Calu3 (cell line): ENCODE results near the gene FHAD1. TPM values are rescaled to one million over a fixed set of nuclear protein-coding genes. Genes with fewer than 3 reads are reported as not detected.

Source experiments
- BruUV-seq: library from RNA; stranded (reverse); fragments of 400-500 nt; replicated peaks from 2 replicates; lab custom pipeline; 2021; lab: Mats Ljungman, UMichigan
- CTCF ChIA-PET: fragments of 300-600 bp; sonication (Branson Sonifier 250); formaldehyde crosslinking; loops from one replicate; lab custom pipeline; 2022; ENCODE audit warnings: antibody characterized with exemption; lab: Charles Lee
- DNase-seq: peaks from one replicate; pipeline ENCODE4 v3.0.0; 2022
- H3K27ac Mint-ChIP-seq: one replicate; pipeline ENCODE4 v1.8.0; 2022; ENCODE audit warnings: mixed read lengths; ENCODE audit not compliant: unreplicated experiment
- H3K27me3 Mint-ChIP-seq: one replicate; pipeline ENCODE4 v1.8.0; 2022; ENCODE audit warnings: mixed read lengths; ENCODE audit not compliant: unreplicated experiment
- H3K36me3 Mint-ChIP-seq: one replicate; pipeline ENCODE4 v1.8.0; 2022; ENCODE audit warnings: mild to moderate bottlenecking, moderate library complexity, mixed read lengths; ENCODE audit not compliant: insufficient read depth, unreplicated experiment
- H3K4me1 Mint-ChIP-seq: one replicate; pipeline ENCODE4 v1.8.0; 2022; ENCODE audit warnings: mild to moderate bottlenecking, low read depth, mixed read lengths; ENCODE audit not compliant: unreplicated experiment
- H3K4me3 Mint-ChIP-seq: one replicate; pipeline ENCODE4 v1.8.0; 2022; ENCODE audit warnings: mild to moderate bottlenecking, low read depth, moderate library complexity, mixed read lengths; ENCODE audit not compliant: unreplicated experiment
- H3K9me3 Mint-ChIP-seq: one replicate; pipeline ENCODE4 v1.8.0; 2022; ENCODE audit warnings: low read depth, mixed read lengths; ENCODE audit not compliant: unreplicated experiment
- intact Hi-C: fragments of 100-400 bp; cut with micrococcal nuclease; formaldehyde crosslinking; loops from one replicate; pipeline ENCODE4 v1.10.0; 2022; ENCODE audit not compliant: unreplicated experiment
- total RNA-seq: library from RNA; stranded (reverse); gene quantifications from 2 replicates; pipeline ENCODE4 v1.2.3, GENCODE V29; 2022
- TF ChIP-seq, protein P1 (sequence below): fragments of 200-600 bp; IDR thresholded peaks from one replicate; pipeline ENCODE4 v1.8.0; 2022; ENCODE audit warnings: antibody characterized with exemption; ENCODE audit not compliant: unreplicated experiment

FHAD1 gene
- total RNA-seq, 1 experiment from 2014 or later = 2.7 TPM

GRCh38 chr1:15334995-15335394 lies 88.0 kb downstream of the FHAD1 start:
- no peaks in the 10 kb centered on the region for H3K36me3 Mint-ChIP-seq
- CTCF ChIA-PET = interaction anchor here (1.1 kb wide), 1 partner anchor 11 kb away, joined by 4 read pairs; no protein-coding TSS in a partner anchor
- no peak overlapping the region for H3K4me3 Mint-ChIP-seq
- TF ChIP-seq, protein P1, sequence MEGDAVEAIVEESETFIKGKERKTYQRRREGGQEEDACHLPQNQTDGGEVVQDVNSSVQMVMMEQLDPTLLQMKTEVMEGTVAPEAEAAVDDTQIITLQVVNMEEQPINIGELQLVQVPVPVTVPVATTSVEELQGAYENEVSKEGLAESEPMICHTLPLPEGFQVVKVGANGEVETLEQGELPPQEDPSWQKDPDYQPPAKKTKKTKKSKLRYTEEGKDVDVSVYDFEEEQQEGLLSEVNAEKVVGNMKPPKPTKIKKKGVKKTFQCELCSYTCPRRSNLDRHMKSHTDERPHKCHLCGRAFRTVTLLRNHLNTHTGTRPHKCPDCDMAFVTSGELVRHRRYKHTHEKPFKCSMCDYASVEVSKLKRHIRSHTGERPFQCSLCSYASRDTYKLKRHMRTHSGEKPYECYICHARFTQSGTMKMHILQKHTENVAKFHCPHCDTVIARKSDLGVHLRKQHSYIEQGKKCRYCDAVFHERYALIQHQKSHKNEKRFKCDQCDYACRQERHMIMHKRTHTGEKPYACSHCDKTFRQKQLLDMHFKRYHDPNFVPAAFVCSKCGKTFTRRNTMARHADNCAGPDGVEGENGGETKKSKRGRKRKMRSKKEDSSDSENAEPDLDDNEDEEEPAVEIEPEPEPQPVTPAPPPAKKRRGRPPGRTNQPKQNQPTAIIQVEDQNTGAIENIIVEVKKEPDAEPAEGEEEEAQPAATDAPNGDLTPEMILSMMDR = no peak
- no peak for DNase-seq
- no TSS peak for BruUV-seq
- H3K4me1 Mint-ChIP-seq = peaks cover 21% of the 10 kb centered on the region
- peaks cover 37% of the 10 kb centered on the region for H3K27me3 Mint-ChIP-seq
- H3K27ac Mint-ChIP-seq = no peak overlapping the region
- peaks cover 5% of the 10 kb centered on the region for H3K9me3 Mint-ChIP-seq
- intact Hi-C loops = no loop called here

DNA sequence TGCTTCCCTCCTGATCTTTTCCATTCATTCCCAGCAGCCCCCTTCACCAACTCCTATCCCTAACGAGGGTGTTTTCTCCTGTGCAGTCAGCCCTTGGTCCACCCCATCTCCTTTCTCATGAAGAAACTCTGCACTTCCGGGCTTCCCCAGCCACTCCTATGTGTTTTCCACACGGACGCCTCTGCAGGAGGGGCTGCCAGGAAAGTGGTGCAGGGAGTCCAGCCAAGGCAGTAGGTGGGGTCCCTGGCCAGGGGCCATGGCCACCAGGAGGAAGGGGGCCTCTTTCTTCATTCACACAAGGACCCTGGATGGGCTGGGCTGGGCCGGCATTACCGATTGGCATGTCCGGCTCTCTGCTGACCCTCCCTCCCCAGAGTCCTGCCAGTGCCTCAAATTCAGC lies 89.8 kb downstream of the FHAD1 start:
- DNase-seq = no peak
- H3K4me1 Mint-ChIP-seq = peaks cover 21% of the 10 kb centered on the region
- peaks cover 5% of the 10 kb centered on the region for H3K9me3 Mint-ChIP-seq
- TF ChIP-seq, protein P1 = no peak
- peaks cover 24% of the 10 kb centered on the region for H3K27me3 Mint-ChIP-seq
- no TSS peak for BruUV-seq
- no peaks in the 10 kb centered on the region for H3K36me3 Mint-ChIP-seq
- H3K27ac Mint-ChIP-seq = no peak overlapping the region
- no peak overlapping the region for H3K4me3 Mint-ChIP-seq
- CTCF ChIA-PET = no interaction called here
- intact Hi-C loops = no loop called here

DNA sequence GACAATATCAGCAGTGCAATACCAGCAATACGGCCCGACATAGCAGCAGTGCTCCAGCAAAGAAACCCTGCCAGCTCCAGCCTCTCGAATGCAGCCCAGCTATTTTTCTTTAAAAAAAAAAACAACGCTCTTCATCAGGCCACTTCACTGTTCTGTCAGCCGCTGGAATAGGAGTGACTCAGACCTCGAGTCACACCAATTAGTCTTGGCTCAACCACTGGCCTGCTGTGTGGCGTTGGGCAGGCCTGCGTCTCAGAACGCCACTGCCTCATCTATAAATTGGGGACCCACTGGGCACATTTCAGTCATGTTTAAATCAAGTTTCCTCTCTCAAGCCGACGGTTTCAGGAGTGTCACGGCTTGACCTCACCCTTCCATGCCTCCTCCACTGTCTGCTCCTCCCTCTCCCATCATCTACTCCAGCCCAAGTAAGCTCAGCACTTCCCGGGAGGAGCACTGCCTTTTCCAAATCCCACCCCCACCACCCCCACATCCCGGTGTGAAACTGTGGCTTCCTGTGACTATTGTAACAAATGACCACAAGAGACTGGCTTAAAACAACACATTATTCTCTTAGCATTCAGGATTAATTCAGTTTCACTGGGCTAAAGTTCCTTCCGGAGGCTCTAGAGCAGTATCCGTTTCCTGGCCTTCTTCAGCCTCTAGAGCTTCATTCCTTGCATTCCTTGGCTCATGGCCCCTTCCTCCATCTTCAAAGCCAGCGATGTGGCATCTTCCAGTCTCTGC lies 90.8 kb downstream of the FHAD1 start:
- intact Hi-C loops = no loop called here
- H3K9me3 Mint-ChIP-seq = peaks cover 5% of the 10 kb centered on the region
- CTCF ChIA-PET = no interaction called here
- BruUV-seq = no TSS peak
- H3K27me3 Mint-ChIP-seq = peaks cover 24% of the 10 kb centered on the region
- no peak overlapping the region for H3K4me3 Mint-ChIP-seq
- H3K4me1 Mint-ChIP-seq = peaks cover 21% of the 10 kb centered on the region
- DNase-seq = no peak
- H3K36me3 Mint-ChIP-seq = no peaks in the 10 kb centered on the region
- TF ChIP-seq, protein P1 = no peak
- H3K27ac Mint-ChIP-seq = no peak overlapping the region

DNA sequence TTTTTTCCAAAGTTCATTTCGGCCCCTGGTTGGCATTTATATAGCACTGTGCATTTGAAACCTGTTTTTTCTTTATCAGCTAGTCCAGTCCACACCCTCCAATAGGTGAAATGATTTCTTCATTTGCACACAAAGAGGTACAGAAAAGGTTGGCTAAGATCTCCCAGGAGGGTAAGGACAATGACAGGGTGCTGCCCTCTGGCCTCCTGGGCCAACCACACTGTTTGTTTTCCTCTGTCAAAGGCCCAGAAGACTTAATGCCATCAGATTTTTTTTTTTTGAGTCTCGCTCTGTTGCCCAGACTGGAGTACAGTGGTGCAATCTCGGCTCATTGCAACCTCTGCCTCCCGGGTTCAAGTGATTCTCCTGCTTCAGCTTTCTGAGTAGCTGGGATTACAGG lies 92.5 kb downstream of the FHAD1 start:
- Mint-ChIP-seq H3K27me3 (peaks cover 24% of the 10 kb centered on the region), H3K4me3 (no peak overlapping the region), H3K36me3 (no peaks in the 10 kb centered on the region), H3K9me3 (peaks cover 5% of the 10 kb centered on the region), H3K4me1 (peaks cover 21% of the 10 kb centered on the region), H3K27ac (no peak overlapping the region)
- CTCF ChIA-PET = no interaction called here
- TF ChIP-seq, protein P1 = no peak
- no TSS peak for BruUV-seq
- intact Hi-C loops = no loop called here
- DNase-seq = peak; percentile 23
